ENCODE data around the gene FBXO46. TPM values are rescaled to one million over a fixed set of nuclear protein-coding genes. Genes with fewer than 3 reads are reported as not detected.

FBXO46 gene
- total RNA-seq, 1 experiment from 2014 or later: 40.1 TPM

DNA sequence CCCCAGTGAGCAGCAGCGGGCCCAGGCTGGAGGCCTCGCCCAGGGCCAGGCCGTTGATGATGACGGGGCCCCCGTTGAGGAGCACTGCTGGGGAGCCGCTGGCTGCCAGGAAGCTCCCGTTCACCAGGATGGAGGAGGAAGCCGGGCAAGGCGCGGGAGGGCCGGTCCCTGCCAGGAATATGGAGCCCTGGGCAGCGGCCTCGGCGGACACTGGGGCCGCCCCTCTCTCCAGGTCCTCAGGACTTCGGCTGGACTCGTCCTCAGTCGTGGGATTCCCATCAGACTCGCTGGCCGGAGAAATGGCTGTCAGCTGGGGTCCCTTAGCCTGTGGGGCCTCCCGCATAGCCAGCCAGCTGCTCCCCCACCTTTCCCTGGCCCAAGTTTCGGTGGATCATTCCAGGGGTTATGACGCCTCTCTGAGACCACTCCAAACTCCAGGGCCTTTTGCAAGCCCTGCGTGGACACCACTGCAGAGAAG is 36.2 kb upstream of the FBXO46 start:
- POLR2A ChIA-PET: interaction anchor here (0.7 to 4.8 kb wide), 6 partner anchors 32 to 74 kb away, joined by 3 to 115 read pairs (median 5); partner anchors contain the start of genes FBXO46, QPCTL and SNRPD2
- H3K4me3 Mint-ChIP-seq: peak overlapping the region; percentile 79
- H3K9me3 Mint-ChIP-seq: no peaks in the 10 kb centered on the region
- ATAC-seq (no peak), DNase-seq (ENCODE audit: low spot score) (peak; percentile 29)
- peaks cover 22% of the 10 kb centered on the region for H3K4me1 Mint-ChIP-seq
- no peaks in the 10 kb centered on the region for H3K27me3 Mint-ChIP-seq (ENCODE audit: low read depth)
- CTCF ChIA-PET: interaction anchor here (0.6 to 5.6 kb wide), 12 partner anchors 13 to 310 kb away, joined by 3 to 175 read pairs (median 6); partner anchors contain the start of genes DMPK, QPCTL and SNRPD2
- H3K36me3 Mint-ChIP-seq: no peaks in the 10 kb centered on the region
- H3K27ac Mint-ChIP-seq: peak overlapping the region; percentile 32; the same call in 1 of the 2 replicates
- TF ChIP-seq CBFB (CRISPR knock-in tag; IDR thresholded peaks at IDR 0.05; ENCODE audit: low read depth) (no peak), MXD4 (CRISPR knock-in tag; IDR thresholded peaks at IDR 0.05; ENCODE audit: borderline replicate concordance) (no peak), ZNF423 (CRISPR knock-in tag; IDR thresholded peaks at IDR 0.05) (no peak), ZNF263 (CRISPR knock-in tag; IDR thresholded peaks at IDR 0.05; ENCODE audit: low read depth) (no peak), MYBL2 (CRISPR knock-in tag; IDR thresholded peaks at IDR 0.05) (no peak), ZNF671 (CRISPR knock-in tag; IDR thresholded peaks at IDR 0.05) (no peak), ZNF416 (CRISPR knock-in tag; IDR thresholded peaks at IDR 0.05) (no peak), NR2C2 (CRISPR knock-in tag; IDR thresholded peaks at IDR 0.05) (no peak), ZNF138 (CRISPR knock-in tag; conservative IDR thresholded peaks at IDR 0.05) (no peak)
- TF ChIP-seq, protein P1, sequence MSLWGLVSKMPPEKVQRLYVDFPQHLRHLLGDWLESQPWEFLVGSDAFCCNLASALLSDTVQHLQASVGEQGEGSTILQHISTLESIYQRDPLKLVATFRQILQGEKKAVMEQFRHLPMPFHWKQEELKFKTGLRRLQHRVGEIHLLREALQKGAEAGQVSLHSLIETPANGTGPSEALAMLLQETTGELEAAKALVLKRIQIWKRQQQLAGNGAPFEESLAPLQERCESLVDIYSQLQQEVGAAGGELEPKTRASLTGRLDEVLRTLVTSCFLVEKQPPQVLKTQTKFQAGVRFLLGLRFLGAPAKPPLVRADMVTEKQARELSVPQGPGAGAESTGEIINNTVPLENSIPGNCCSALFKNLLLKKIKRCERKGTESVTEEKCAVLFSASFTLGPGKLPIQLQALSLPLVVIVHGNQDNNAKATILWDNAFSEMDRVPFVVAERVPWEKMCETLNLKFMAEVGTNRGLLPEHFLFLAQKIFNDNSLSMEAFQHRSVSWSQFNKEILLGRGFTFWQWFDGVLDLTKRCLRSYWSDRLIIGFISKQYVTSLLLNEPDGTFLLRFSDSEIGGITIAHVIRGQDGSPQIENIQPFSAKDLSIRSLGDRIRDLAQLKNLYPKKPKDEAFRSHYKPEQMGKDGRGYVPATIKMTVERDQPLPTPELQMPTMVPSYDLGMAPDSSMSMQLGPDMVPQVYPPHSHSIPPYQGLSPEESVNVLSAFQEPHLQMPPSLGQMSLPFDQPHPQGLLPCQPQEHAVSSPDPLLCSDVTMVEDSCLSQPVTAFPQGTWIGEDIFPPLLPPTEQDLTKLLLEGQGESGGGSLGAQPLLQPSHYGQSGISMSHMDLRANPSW (CRISPR knock-in tag; conservative IDR thresholded peaks at IDR 0.05; ENCODE audit: low read depth): no peak
- TF ChIP-seq, protein P2, sequence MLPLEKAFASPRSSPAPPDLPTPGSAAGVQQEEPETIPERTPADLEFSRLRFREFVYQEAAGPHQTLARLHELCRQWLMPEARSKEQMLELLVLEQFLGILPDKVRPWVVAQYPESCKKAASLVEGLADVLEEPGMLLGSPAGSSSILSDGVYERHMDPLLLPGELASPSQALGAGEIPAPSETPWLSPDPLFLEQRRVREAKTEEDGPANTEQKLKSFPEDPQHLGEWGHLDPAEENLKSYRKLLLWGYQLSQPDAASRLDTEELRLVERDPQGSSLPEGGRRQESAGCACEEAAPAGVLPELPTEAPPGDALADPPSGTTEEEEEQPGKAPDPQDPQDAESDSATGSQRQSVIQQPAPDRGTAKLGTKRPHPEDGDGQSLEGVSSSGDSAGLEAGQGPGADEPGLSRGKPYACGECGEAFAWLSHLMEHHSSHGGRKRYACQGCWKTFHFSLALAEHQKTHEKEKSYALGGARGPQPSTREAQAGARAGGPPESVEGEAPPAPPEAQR (CRISPR knock-in tag; IDR thresholded peaks at IDR 0.05): no peak
- TF ChIP-seq, protein P3, sequence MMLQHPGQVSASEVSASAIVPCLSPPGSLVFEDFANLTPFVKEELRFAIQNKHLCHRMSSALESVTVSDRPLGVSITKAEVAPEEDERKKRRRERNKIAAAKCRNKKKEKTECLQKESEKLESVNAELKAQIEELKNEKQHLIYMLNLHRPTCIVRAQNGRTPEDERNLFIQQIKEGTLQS (CRISPR knock-in tag; conservative IDR thresholded peaks at IDR 0.05): no peak
- TF ChIP-seq, protein P4, sequence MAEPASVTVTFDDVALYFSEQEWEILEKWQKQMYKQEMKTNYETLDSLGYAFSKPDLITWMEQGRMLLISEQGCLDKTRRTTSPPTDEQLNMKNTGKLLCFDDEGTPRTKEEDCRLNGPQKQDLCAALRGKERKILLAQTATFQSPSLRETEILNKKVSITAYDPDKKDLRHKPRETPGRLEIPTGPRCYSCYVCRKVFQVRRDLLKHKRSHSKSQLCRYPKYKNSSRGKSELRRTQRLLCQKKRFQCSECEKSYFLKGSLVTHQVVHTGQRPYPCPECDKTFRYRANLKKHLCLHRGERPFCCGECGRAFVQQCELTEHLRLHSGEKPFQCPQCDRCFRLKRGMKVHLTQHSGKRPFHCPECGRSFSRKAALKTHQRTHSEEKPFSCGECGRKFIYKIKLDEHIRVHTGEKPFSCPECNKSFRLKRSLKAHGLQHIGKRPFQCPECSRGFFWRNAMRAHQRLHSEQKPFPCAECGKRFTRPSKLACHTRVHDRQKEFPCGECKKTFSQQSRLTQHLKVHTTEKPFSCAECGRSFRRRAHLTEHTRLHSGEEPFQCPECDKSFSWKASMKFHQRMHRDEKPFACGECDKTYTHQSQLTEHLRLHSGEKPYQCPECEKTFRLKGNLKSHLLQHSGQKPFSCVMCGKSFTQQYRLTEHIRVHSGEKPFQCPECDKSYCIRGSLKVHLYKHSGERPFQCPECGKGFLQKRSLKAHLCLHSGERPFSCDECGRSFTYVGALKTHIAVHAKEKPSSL (CRISPR knock-in tag; conservative IDR thresholded peaks at IDR 0.05): no peak
- TF ChIP-seq, protein P5, sequence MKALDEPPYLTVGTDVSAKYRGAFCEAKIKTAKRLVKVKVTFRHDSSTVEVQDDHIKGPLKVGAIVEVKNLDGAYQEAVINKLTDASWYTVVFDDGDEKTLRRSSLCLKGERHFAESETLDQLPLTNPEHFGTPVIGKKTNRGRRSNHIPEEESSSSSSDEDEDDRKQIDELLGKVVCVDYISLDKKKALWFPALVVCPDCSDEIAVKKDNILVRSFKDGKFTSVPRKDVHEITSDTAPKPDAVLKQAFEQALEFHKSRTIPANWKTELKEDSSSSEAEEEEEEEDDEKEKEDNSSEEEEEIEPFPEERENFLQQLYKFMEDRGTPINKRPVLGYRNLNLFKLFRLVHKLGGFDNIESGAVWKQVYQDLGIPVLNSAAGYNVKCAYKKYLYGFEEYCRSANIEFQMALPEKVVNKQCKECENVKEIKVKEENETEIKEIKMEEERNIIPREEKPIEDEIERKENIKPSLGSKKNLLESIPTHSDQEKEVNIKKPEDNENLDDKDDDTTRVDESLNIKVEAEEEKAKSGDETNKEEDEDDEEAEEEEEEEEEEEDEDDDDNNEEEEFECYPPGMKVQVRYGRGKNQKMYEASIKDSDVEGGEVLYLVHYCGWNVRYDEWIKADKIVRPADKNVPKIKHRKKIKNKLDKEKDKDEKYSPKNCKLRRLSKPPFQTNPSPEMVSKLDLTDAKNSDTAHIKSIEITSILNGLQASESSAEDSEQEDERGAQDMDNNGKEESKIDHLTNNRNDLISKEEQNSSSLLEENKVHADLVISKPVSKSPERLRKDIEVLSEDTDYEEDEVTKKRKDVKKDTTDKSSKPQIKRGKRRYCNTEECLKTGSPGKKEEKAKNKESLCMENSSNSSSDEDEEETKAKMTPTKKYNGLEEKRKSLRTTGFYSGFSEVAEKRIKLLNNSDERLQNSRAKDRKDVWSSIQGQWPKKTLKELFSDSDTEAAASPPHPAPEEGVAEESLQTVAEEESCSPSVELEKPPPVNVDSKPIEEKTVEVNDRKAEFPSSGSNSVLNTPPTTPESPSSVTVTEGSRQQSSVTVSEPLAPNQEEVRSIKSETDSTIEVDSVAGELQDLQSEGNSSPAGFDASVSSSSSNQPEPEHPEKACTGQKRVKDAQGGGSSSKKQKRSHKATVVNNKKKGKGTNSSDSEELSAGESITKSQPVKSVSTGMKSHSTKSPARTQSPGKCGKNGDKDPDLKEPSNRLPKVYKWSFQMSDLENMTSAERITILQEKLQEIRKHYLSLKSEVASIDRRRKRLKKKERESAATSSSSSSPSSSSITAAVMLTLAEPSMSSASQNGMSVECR (CRISPR knock-in tag; IDR thresholded peaks at IDR 0.05; ENCODE audit: borderline replicate concordance): no peak
- TF ChIP-seq, protein P6, sequence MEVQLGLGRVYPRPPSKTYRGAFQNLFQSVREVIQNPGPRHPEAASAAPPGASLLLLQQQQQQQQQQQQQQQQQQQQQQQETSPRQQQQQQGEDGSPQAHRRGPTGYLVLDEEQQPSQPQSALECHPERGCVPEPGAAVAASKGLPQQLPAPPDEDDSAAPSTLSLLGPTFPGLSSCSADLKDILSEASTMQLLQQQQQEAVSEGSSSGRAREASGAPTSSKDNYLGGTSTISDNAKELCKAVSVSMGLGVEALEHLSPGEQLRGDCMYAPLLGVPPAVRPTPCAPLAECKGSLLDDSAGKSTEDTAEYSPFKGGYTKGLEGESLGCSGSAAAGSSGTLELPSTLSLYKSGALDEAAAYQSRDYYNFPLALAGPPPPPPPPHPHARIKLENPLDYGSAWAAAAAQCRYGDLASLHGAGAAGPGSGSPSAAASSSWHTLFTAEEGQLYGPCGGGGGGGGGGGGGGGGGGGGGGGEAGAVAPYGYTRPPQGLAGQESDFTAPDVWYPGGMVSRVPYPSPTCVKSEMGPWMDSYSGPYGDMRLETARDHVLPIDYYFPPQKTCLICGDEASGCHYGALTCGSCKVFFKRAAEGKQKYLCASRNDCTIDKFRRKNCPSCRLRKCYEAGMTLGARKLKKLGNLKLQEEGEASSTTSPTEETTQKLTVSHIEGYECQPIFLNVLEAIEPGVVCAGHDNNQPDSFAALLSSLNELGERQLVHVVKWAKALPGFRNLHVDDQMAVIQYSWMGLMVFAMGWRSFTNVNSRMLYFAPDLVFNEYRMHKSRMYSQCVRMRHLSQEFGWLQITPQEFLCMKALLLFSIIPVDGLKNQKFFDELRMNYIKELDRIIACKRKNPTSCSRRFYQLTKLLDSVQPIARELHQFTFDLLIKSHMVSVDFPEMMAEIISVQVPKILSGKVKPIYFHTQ (CRISPR knock-in tag; IDR thresholded peaks at IDR 0.05): no peak
- TF ChIP-seq, protein P7, sequence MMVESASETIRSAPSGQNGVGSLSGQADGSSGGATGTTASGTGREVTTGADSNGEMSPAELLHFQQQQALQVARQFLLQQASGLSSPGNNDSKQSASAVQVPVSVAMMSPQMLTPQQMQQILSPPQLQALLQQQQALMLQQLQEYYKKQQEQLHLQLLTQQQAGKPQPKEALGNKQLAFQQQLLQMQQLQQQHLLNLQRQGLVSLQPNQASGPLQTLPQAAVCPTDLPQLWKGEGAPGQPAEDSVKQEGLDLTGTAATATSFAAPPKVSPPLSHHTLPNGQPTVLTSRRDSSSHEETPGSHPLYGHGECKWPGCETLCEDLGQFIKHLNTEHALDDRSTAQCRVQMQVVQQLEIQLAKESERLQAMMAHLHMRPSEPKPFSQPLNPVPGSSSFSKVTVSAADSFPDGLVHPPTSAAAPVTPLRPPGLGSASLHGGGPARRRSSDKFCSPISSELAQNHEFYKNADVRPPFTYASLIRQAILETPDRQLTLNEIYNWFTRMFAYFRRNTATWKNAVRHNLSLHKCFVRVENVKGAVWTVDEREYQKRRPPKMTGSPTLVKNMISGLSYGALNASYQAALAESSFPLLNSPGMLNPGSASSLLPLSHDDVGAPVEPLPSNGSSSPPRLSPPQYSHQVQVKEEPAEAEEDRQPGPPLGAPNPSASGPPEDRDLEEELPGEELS (CRISPR knock-in tag; IDR thresholded peaks at IDR 0.05): no peak
- TF ChIP-seq, protein P8, sequence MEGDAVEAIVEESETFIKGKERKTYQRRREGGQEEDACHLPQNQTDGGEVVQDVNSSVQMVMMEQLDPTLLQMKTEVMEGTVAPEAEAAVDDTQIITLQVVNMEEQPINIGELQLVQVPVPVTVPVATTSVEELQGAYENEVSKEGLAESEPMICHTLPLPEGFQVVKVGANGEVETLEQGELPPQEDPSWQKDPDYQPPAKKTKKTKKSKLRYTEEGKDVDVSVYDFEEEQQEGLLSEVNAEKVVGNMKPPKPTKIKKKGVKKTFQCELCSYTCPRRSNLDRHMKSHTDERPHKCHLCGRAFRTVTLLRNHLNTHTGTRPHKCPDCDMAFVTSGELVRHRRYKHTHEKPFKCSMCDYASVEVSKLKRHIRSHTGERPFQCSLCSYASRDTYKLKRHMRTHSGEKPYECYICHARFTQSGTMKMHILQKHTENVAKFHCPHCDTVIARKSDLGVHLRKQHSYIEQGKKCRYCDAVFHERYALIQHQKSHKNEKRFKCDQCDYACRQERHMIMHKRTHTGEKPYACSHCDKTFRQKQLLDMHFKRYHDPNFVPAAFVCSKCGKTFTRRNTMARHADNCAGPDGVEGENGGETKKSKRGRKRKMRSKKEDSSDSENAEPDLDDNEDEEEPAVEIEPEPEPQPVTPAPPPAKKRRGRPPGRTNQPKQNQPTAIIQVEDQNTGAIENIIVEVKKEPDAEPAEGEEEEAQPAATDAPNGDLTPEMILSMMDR (IDR thresholded peaks at IDR 0.05): no peak
